CD4-positive, alpha-beta T cell (primary cell): ENCODE results near the gene D2HGDH. TPM values are rescaled to one million over a fixed set of nuclear protein-coding genes. Genes with fewer than 3 reads are reported as not detected.

Experiments used
- ATAC-seq: fragments of 200-7000 bp; cut with Tn5 transposase; one replicate; pipeline ENCODE4 v1.10.0; 2022; ENCODE audit warnings: mild to moderate bottlenecking; ENCODE audit not compliant: poor library complexity
- CTCF ChIA-PET: fragments of 350-600 bp; sonication (Branson Sonifier 250); formaldehyde crosslinking; loops from one replicate; lab custom pipeline; 2021; ENCODE audit warnings: antibody characterized with exemption, inconsistent platforms; lab: Charles Lee
- POLR2A ChIA-PET: fragments of 350-600 bp; sonication (Branson Sonifier 250); formaldehyde crosslinking; loops from one replicate; lab custom pipeline; 2021; ENCODE audit warnings: antibody characterized with exemption, inconsistent platforms; lab: Charles Lee
- DNase-seq, 14 experiments: peaks; one replicate each; pipeline ENCODE4 v3.0.0-alpha.2; 2013 to 2020; ENCODE audit warnings: mixed read lengths in 2 of 14
- H3K27ac ChIP-seq, 2 donors: one replicate each; pipeline versions ENCODE4 v1.5.1 to v1.7.0; 2013; ENCODE audit warnings: low read length in 2 of 2, low read depth in 1 of 2, mild to moderate bottlenecking in 1 of 2
- H3K27me3 ChIP-seq, 2 experiments: 1 replicate in 1 of 2; 2 replicates in 1 of 2; pipeline versions ENCODE4 v1.6.1 to v1.7.0; 2013; ENCODE audit warnings: low read length in 2 of 2, control low read depth in 1 of 2, mild to moderate bottlenecking in 1 of 2, moderate library complexity in 1 of 2; ENCODE audit not compliant: insufficient read depth in 2 of 2, control insufficient read depth in 1 of 2
- H3K36me3 ChIP-seq: one replicate; pipeline ENCODE4 v1.6.1; 2013; ENCODE audit warnings: low read length, control low read depth; ENCODE audit not compliant: insufficient read depth
- H3K4me1 ChIP-seq: one replicate; pipeline ENCODE4 v1.6.1; 2013; ENCODE audit warnings: low read length, control low read depth; ENCODE audit not compliant: insufficient read depth
- H3K4me3 ChIP-seq: one replicate; pipeline ENCODE4 v1.5.1; 2013; ENCODE audit warnings: mild to moderate bottlenecking, low read length, moderate library complexity
- H3K9me3 ChIP-seq, 2 experiments: 1 replicate in 1 of 2; 2 replicates in 1 of 2; pipeline versions ENCODE4 v1.6.1 to v1.7.0; 2013; ENCODE audit warnings: low read length in 2 of 2, mild to moderate bottlenecking in 2 of 2, control low read depth in 1 of 2, moderate library complexity in 1 of 2; ENCODE audit not compliant: control insufficient read depth in 1 of 2, insufficient read depth in 1 of 2
- H3K27ac Mint-ChIP-seq: one replicate; pipeline ENCODE4 v1.8.0; 2020; ENCODE audit warnings: mixed read lengths
- H3K27me3 Mint-ChIP-seq: one replicate; pipeline ENCODE4 v1.8.0; 2021; ENCODE audit warnings: mixed read lengths
- H3K36me3 Mint-ChIP-seq: one replicate; pipeline ENCODE4 v1.8.0; 2021; ENCODE audit warnings: low read depth, mixed read lengths
- H3K4me1 Mint-ChIP-seq: one replicate; pipeline ENCODE4 v1.8.0; 2021; ENCODE audit warnings: low read depth, mixed read lengths
- H3K4me3 Mint-ChIP-seq: one replicate; pipeline ENCODE4 v1.8.0; 2020; ENCODE audit warnings: mild to moderate bottlenecking, mixed read lengths
- H3K9me3 Mint-ChIP-seq: one replicate; pipeline ENCODE4 v1.8.0; 2020; ENCODE audit warnings: mixed read lengths
- CTCF ChIP-seq: fragments of 200-600 bp; IDR thresholded peaks from one replicate; pipeline ENCODE4 v1.8.0; 2022; ENCODE audit warnings: antibody characterized with exemption, mild to moderate bottlenecking
- intact Hi-C, 2 experiments: fragments of 100-400 bp; cut with DNase I in 1 of 2; cut with micrococcal nuclease in 1 of 2; formaldehyde crosslinking; loops; one replicate each; pipeline versions ENCODE4 v1.15.1 to v1.9.0; 2023 to 2025; cut with DNase I, micrococcal nuclease
- total RNA-seq, 174 experiments: library from RNA in 2 of 174; stranded (reverse) in 2 of 174; gene quantifications; one replicate each; pipeline ENCODE4 v1.2.3 and lab custom pipeline; 2021 to 2026

D2HGDH gene
- total RNA-seq, 2 experiments from 2014 or later = 27.6 to 30.6 TPM

GRCh38 chr2:241690202-241690717 lies 44.2 kb upstream of the D2HGDH start:
- no peak overlapping the region for H3K27ac ChIP-seq
- Mint-ChIP-seq H3K4me1 (peaks cover 38% of the 10 kb centered on the region), H3K9me3 (no peaks in the 10 kb centered on the region), H3K36me3 (peaks cover 32% of the 10 kb centered on the region), H3K27me3 (no peaks in the 10 kb centered on the region), H3K4me3 (no peak overlapping the region), H3K27ac (peak overlapping the region; percentile 78)
- POLR2A ChIA-PET = interaction anchor here (2.2 to 5.7 kb wide), 2 partner anchors 10 to 44 kb away, joined by 10 to 179 read pairs; partner anchors contain the start of genes D2HGDH and ING5
- H3K4me1 ChIP-seq = peaks cover 37% of the 10 kb centered on the region
- no peak for TF ChIP-seq CTCF
- H3K36me3 ChIP-seq = peaks cover 29% of the 10 kb centered on the region
- DNase-seq (no peak), ATAC-seq (no peak)
- no peaks in the 10 kb centered on the region for H3K27me3 ChIP-seq
- no peak overlapping the region for H3K4me3 ChIP-seq
- no peaks in the 10 kb centered on the region for H3K9me3 ChIP-seq
- intact Hi-C loops = no loop called here
- CTCF ChIA-PET = no interaction called here

- H3K36me3 Mint-ChIP-seq = peaks cover 32% of the 10 kb centered on the region
- Histone ChIP-seq H3K27ac (no peak overlapping the region), H3K36me3 (peaks cover 29% of the 10 kb centered on the region), H3K27me3 (no peaks in the 10 kb centered on the region), H3K4me3 (no peak overlapping the region), H3K4me1 (peaks cover 24% of the 10 kb centered on the region), H3K9me3 (no peaks in the 10 kb centered on the region)
- intact Hi-C loops = no loop called here
- no peaks in the 10 kb centered on the region for H3K27me3 Mint-ChIP-seq
- no peak for ATAC-seq
- peaks cover 26% of the 10 kb centered on the region for H3K4me1 Mint-ChIP-seq
- H3K4me3 Mint-ChIP-seq = no peak overlapping the region
- POLR2A ChIA-PET = interaction anchor here (0.7 to 2.4 kb wide), 2 partner anchors 9 to 34 kb away, joined by 3 to 18 read pairs; partner anchors contain the start of gene ING5
- no peak for TF ChIP-seq CTCF
- CTCF ChIA-PET = no interaction called here
- no peak overlapping the region for H3K27ac Mint-ChIP-seq
- no peak for DNase-seq
- no peaks in the 10 kb centered on the region for H3K9me3 Mint-ChIP-seq
Observed at GRCh38 chr2:241692448-241692847, 42.0 kb upstream of the D2HGDH start.

GRCh38 chr2:241695651-241696050 lies 38.8 kb upstream of the D2HGDH start:
- H3K4me1 Mint-ChIP-seq = peaks cover 11% of the 10 kb centered on the region
- Histone ChIP-seq H3K4me1 (peaks cover 11% of the 10 kb centered on the region), H3K9me3 (no peaks in the 10 kb centered on the region), H3K27me3 (no peaks in the 10 kb centered on the region), H3K27ac (no peak overlapping the region), H3K36me3 (peaks cover 20% of the 10 kb centered on the region), H3K4me3 (no peak overlapping the region)
- CTCF ChIA-PET = no interaction called here
- intact Hi-C loops = no loop called here
- no peak for TF ChIP-seq CTCF
- H3K4me3 Mint-ChIP-seq = no peak overlapping the region
- H3K27ac Mint-ChIP-seq = no peak overlapping the region
- no peak for ATAC-seq
- no peaks in the 10 kb centered on the region for H3K27me3 Mint-ChIP-seq
- H3K9me3 Mint-ChIP-seq = no peaks in the 10 kb centered on the region
- DNase-seq = no peak
- POLR2A ChIA-PET = interaction anchor here (8.1 kb wide), 1 partner anchor 7 kb away, joined by 179 read pairs; the partner anchor contains the start of gene DTYMK
- H3K36me3 Mint-ChIP-seq = peaks cover 18% of the 10 kb centered on the region
